OCI-LY1 (cell line): ENCODE measurements around the gene PIAS1.

Source experiments
- CTCF ChIP-seq: fragments of 200-600 bp; sonication (generic), shearing (Covaris generic); IDR thresholded peaks from 2 replicates; pipeline ENCODE4 v1.5.1; 2017; ENCODE audit warnings: mild to moderate bottlenecking, antibody characterized with exemption, low read length, moderate library complexity, mixed read lengths
- EZH2 ChIP-seq: fragments of 200-600 bp; sonication (generic), shearing (Covaris generic); IDR thresholded peaks from 2 replicates; pipeline ENCODE4 v1.8.0; 2017; ENCODE audit warnings: borderline replicate concordance, mixed run types, mild to moderate bottlenecking, antibody characterized with exemption, low read length, moderate library complexity, mixed read lengths

DNA sequence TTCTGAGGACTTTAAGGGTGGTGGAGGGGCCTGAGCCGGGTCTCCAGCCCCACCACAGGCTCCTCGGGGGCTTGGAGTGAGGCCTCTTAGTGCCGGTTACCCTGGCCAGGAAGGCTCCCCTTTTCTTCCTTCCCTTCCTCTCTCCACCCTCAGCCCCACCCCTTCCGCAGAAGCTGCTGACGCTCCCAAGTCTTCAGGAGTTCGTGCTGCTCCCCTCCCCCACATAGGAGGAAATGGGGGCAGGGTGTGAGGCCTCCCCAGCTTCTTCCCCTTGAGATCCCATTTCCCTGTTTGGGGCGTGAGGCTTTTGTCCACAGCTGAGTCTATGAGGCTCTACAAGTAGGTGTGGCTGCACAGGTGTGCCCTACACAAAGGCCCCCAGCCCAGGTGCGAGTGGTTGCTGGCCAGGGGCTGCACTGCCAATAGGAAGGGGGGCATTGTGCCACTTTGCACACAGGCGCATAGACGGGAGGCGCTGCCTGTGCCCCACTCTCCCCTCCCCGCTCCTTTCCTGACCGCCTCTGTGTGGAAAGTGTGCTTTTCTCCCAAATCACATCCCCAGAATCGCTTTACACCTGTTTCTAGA, 151.9 kb downstream of the PIAS1 start:
- TF ChIP-seq CTCF = no peak
- no peak for TF ChIP-seq EZH2
